ENCODE data around the gene DIPK1B.
A peak's percentile ranks its signal among the peaks of the same experiment; 100 is the strongest.

The DIPK1B gene

GRCh38 chr9:136720898-136721338, 8.5 kb downstream of the DIPK1B start:
- no peak for DNase-seq

- no peak for DNase-seq
These were observed 9.1 kb downstream of the DIPK1B start for GRCh38 chr9:136721339-136722092.

- DNase-seq = no peak
These were observed 10.0 kb downstream of the DIPK1B start for GRCh38 chr9:136722093-136722968.

GRCh38 chr9:136722969-136723356, 10.6 kb downstream of the DIPK1B start:
- no peak for DNase-seq

GRCh38 chr9:136723362-136723976, 11.1 kb downstream of the DIPK1B start:
- no peak for DNase-seq

GRCh38 chr9:136723989-136724388, 11.6 kb downstream of the DIPK1B start:
- DNase-seq = no peak

- no peak for DNase-seq
These were observed 12.4 kb downstream of the DIPK1B start for GRCh38 chr9:136724772-136725171.

- DNase-seq = no peak
These were observed 13.2 kb downstream of the DIPK1B start for GRCh38 chr9:136725612-136726011.

GRCh38 chr9:136726118-136726517, 13.7 kb downstream of the DIPK1B start:
- no peak for DNase-seq

- DNase-seq = no peak
These were observed 14.3 kb downstream of the DIPK1B start for GRCh38 chr9:136726631-136727191.

- DNase-seq = peak; percentile 83
These were observed 15.7 kb downstream of the DIPK1B start for GRCh38 chr9:136728080-136728547.

- DNase-seq = no peak
These were observed 16.3 kb downstream of the DIPK1B start for GRCh38 chr9:136728548-136729123.

- no peak for DNase-seq
These were observed 16.8 kb downstream of the DIPK1B start for GRCh38 chr9:136729144-136729543.

- DNase-seq = no peak
These were observed 17.6 kb downstream of the DIPK1B start for GRCh38 chr9:136729926-136730325.

- no peak for DNase-seq
These were observed 20.2 kb downstream of the DIPK1B start for GRCh38 chr9:136732444-136733178.

GRCh38 chr9:136733611-136734010, 21.2 kb downstream of the DIPK1B start:
- no peak for DNase-seq

GRCh38 chr9:136734837-136735496, 22.6 kb downstream of the DIPK1B start:
- DNase-seq = no peak

- no peak for DNase-seq
These were observed 23.6 kb downstream of the DIPK1B start for GRCh38 chr9:136735812-136736480.

GRCh38 chr9:136738960-136739359, 26.6 kb downstream of the DIPK1B start:
- no peak for DNase-seq

GRCh38 chr9:136739509-136739908, 27.1 kb downstream of the DIPK1B start:
- DNase-seq = no peak

GRCh38 chr9:136740069-136740468, 27.7 kb downstream of the DIPK1B start:
- DNase-seq = no peak
